Parathyroid adenoma (tissue), 2 donors: Measurements from ENCODE around the gene LIPC.
"Not testable (repeated sequence)": the region's sequence is repeated elsewhere in the genome, so short reads cannot be mapped to it uniquely, and the experiment has no call there.

Experiments
- H2AFZ ChIP-seq: fragments of 300-600 bp; sonication (generic); one replicate; pipeline ENCODE4 v1.7.0; 2017; ENCODE audit warnings: antibody characterized with exemption, mild to moderate bottlenecking
- H3K27ac ChIP-seq: fragments of 300-600 bp; sonication (generic); one replicate; pipeline ENCODE4 v1.7.0; 2017
- H3K27me3 ChIP-seq: fragments of 300-600 bp; sonication (generic); one replicate; pipeline ENCODE4 v1.7.0; 2017; ENCODE audit warnings: low read length; ENCODE audit not compliant: control insufficient read depth, insufficient read depth
- H3K36me3 ChIP-seq: fragments of 300-600 bp; sonication (generic); one replicate; pipeline ENCODE4 v1.7.0; 2017; ENCODE audit warnings: low read length; ENCODE audit not compliant: control insufficient read depth, insufficient read depth
- H3K4me1 ChIP-seq: fragments of 300-600 bp; sonication (generic); one replicate; pipeline ENCODE4 v1.7.0; 2017; ENCODE audit warnings: control low read depth
- H3K4me2 ChIP-seq: fragments of 300-600 bp; sonication (generic); one replicate; pipeline ENCODE4 v1.7.0; 2017; ENCODE audit warnings: low read length
- H3K4me3 ChIP-seq: fragments of 300-600 bp; sonication (generic); one replicate; pipeline ENCODE4 v1.7.0; 2017; ENCODE audit warnings: low read depth, low read length
- H3K79me2 ChIP-seq: fragments of 300-600 bp; sonication (generic); one replicate; pipeline ENCODE4 v1.7.0; 2017; ENCODE audit warnings: control low read depth
- H3K9ac ChIP-seq: fragments of 300-600 bp; sonication (generic); one replicate; pipeline ENCODE4 v1.7.0; 2017; ENCODE audit warnings: mild to moderate bottlenecking
- H3K9me3 ChIP-seq: fragments of 300-600 bp; sonication (generic); one replicate; pipeline ENCODE4 v1.7.0; 2017; ENCODE audit warnings: low read length; ENCODE audit not compliant: control insufficient read depth
- TF ChIP-seq, protein P1 (sequence below): fragments of 300-600 bp; sonication (generic); IDR thresholded peaks from one replicate; pipeline ENCODE4 v1.7.0; 2017; ENCODE audit warnings: antibody characterized with exemption, mild to moderate bottlenecking
- donor health status: primary hyperparathyroidism.

The LIPC gene

DNA sequence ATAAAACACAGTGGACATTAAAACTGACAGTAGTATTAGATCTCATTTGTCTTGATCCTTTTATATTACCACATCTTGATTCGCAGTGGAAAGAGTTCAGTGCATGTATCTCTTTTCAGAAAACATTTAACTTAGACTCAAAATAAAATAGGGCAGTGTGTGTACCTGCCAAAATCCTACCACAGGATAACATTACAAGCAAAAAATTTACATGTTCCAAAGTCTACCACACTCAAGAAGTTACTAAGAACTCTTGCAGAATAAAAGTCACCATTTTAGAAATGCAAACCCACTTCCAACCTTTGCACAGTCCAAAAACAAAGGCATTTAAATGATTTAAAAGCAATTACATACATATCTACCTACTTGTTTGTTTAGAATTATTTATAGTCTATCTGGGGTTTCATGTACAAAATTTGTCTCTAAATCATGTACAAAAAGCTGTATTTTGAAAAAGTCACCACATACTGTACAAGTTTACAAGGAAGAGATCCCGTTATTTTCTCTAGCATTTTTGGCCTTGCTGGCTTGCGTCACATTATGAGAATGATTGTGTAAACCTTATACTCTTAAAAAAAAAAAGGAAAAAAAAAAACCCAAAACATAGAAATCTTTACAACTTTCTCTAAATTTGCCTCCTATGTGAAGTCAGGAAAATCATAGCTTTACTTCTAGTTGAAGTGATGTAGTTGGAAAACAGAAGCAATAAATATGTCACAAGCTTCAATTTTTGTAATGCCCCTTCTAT, 163.9 kb downstream of the LIPC start:
- Histone ChIP-seq H3K9ac (no peak overlapping the region), H3K4me3 (no peak overlapping the region), H3K4me2 (no peak overlapping the region), H3K27me3 (no peaks in the 10 kb centered on the region), H3K9me3 (no peaks in the 10 kb centered on the region), H3K36me3 (no peaks in the 10 kb centered on the region), H3K79me2 (no peaks in the 10 kb centered on the region), H3K27ac (no peak overlapping the region), H3K4me1 (no peaks in the 10 kb centered on the region), H2AFZ (no peak overlapping the region)
- TF ChIP-seq, protein P1, sequence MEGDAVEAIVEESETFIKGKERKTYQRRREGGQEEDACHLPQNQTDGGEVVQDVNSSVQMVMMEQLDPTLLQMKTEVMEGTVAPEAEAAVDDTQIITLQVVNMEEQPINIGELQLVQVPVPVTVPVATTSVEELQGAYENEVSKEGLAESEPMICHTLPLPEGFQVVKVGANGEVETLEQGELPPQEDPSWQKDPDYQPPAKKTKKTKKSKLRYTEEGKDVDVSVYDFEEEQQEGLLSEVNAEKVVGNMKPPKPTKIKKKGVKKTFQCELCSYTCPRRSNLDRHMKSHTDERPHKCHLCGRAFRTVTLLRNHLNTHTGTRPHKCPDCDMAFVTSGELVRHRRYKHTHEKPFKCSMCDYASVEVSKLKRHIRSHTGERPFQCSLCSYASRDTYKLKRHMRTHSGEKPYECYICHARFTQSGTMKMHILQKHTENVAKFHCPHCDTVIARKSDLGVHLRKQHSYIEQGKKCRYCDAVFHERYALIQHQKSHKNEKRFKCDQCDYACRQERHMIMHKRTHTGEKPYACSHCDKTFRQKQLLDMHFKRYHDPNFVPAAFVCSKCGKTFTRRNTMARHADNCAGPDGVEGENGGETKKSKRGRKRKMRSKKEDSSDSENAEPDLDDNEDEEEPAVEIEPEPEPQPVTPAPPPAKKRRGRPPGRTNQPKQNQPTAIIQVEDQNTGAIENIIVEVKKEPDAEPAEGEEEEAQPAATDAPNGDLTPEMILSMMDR: no peak

DNA sequence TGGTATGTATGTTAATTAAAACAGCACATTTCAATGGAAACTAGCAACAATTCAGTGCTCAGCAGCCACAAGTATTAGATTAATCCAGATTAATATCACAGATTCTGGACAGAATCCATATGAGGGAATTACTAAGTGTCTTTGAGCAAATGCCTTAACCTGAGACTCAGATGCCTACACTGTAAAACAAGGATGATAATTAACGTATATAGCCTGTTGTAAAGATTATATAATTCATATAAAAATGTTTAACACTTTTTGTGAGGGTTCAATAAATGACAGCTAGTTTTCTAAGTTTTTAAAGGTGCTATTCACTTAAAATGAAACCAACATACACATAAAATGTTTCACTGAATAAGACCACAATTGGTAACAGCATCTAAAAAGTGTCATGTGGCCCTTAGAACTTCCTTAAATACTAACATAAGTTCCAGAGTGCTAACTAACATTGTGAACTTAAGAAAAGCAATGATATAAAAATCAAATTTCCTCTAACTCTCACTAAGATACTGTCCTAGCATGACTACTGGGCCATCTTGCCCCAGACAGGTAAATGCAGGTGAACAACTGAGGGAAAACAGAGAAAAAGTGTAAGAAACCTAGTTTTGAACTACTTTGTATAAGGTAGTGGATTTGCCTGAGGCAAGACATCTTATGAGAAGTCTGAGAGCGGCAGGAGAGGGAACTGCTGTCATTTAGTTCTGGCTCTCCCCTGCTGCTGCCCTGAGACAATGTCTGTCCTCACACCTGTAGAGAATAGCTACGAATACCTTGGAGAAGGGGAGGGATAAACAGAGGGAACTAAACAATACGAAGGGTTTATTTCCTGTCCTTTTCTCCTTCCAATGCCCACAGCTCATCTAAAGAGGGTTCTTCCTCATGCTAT, 166.4 kb downstream of the LIPC start:
- Histone ChIP-seq H3K4me3 (no peak overlapping the region), H3K4me1 (no peaks in the 10 kb centered on the region), H2AFZ (no peak overlapping the region), H3K27me3 (no peaks in the 10 kb centered on the region), H3K79me2 (no peaks in the 10 kb centered on the region), H3K27ac (no peak overlapping the region), H3K9ac (no peak overlapping the region), H3K36me3 (no peaks in the 10 kb centered on the region), H3K4me2 (no peak overlapping the region), H3K9me3 (no peaks in the 10 kb centered on the region)
- TF ChIP-seq, protein P1: no peak

DNA sequence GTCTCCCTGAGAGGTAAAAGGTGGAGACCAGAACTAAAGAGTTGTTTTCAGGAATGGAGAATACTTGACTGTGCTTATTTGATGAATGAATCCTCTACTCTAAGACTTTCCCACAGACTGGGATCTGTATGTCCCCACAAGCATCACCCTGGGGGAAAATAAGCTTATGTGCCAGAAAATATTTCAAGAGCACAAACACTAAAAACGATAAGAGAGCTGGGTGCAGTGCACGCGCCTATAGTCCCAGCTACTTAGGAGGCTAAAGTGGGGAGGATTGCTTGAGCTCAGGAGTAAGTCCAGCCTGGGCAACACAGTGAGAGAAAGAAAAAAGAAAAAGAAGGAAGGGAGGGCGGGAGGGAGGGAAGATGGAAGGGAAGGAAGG, 167.0 kb downstream of the LIPC start:
- Histone ChIP-seq H3K9ac (no peak overlapping the region), H3K4me2 (no peak overlapping the region), H3K9me3 (no peaks in the 10 kb centered on the region), H2AFZ (no peak overlapping the region), H3K36me3 (no peaks in the 10 kb centered on the region), H3K27me3 (no peaks in the 10 kb centered on the region), H3K4me3 (no peak overlapping the region), H3K79me2 (no peaks in the 10 kb centered on the region), H3K27ac (no peak overlapping the region), H3K4me1 (no peaks in the 10 kb centered on the region)
- TF ChIP-seq, protein P1: no peak

DNA sequence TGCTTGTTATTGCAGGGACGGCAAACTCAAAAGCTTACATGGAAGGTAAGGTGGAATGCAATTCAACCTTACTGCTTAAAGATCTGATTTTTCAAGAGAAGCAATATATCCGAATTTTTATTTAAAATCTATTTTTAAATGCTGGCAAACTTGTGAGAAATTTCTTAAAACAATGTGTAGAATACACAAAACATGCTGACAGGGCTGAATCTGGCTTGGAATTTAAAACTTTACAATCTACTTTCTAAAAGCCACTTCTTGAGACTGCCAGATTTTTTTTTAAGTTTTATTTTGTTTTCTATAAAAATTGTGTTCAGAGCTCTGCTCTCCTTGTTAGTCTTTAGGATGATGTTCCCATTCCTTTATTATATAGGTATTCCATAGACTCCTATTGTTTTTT, 171.0 kb downstream of the LIPC start:
- no peak overlapping the region for H3K4me2 ChIP-seq
- no peak overlapping the region for H3K27ac ChIP-seq
- TF ChIP-seq, protein P1: no peak
- no peaks in the 10 kb centered on the region for H3K79me2 ChIP-seq
- no peak overlapping the region for H3K4me3 ChIP-seq
- H2AFZ ChIP-seq: no peak overlapping the region
- H3K36me3 ChIP-seq: no peaks in the 10 kb centered on the region
- no peaks in the 10 kb centered on the region for H3K9me3 ChIP-seq
- no peaks in the 10 kb centered on the region for H3K27me3 ChIP-seq
- H3K9ac ChIP-seq: no peak overlapping the region
- no peaks in the 10 kb centered on the region for H3K4me1 ChIP-seq

DNA sequence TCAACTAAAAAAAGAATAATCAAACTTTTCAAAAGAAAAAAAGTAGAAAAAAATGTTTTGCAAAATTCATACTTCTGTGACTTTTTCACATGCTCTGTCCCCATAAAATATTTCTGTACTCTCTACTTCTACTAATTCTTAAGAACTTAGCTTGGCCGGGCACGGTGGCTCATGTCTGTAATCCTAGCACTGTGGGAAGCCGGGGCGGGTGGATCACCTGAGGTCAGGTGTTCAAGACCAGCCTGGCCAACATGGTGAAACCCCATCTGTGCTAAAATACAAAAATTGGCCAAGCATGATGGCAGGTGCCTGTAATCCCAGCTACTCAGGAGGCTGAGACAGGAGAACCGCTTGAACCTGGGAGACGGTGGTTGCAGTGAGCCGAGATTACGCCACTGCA, 172.1 kb downstream of the LIPC start:
- H3K9me3 ChIP-seq, H3K36me3 ChIP-seq, H3K4me3 ChIP-seq, H3K4me1 ChIP-seq, H3K9ac ChIP-seq, H3K27me3 ChIP-seq, H3K27ac ChIP-seq, H3K4me2 ChIP-seq, H3K79me2 ChIP-seq, H2AFZ ChIP-seq: not testable (repeated sequence)
